ENCODE results near the gene SEMA6A. TPM values are rescaled to one million over a fixed set of nuclear protein-coding genes. Genes with fewer than 3 reads are reported as not detected.
"Not testable (repeated sequence)": the region's sequence is repeated elsewhere in the genome, so short reads cannot be mapped to it uniquely, and the experiment has no call there.

SEMA6A gene
- polyA plus RNA-seq, 1 donor (not counting 4 experiments of a cell fraction or from before 2014, with no cell fraction given), result 0.68 TPM

GRCh38 chr5:116546033-116546742, 28.4 kb downstream of the SEMA6A start:
- Histone ChIP-seq H3K4me3 (ENCODE audit: control insufficient read depth in 2 of 3, extremely low read depth in 1 of 3, insufficient read depth in 2 of 3, low read depth in 1 of 3, low read length in 3 of 3) (no peak overlapping the region), H3K9me3 (ENCODE audit: control insufficient read depth, low read depth, low read length) (peaks cover 9% of the 10 kb centered on the region), H3K4me2 (ENCODE audit: control insufficient read depth, extremely low read depth, insufficient read depth, low read depth, low read length) (no peak overlapping the region), H3K9me1 (ENCODE audit: control insufficient read depth, extremely low read depth, insufficient read depth, low read length) (no peaks in the 10 kb centered on the region), H3K27ac (ENCODE audit: control insufficient read depth, insufficient read depth, low read length) (no peak overlapping the region), H2AFZ (ENCODE audit: control insufficient read depth, low read length) (no peak overlapping the region), H3K27me3 (ENCODE audit: control insufficient read depth, extremely low read depth, insufficient read depth, low read length) (no peaks in the 10 kb centered on the region), H3K4me1 (ENCODE audit: control insufficient read depth, extremely low read depth, insufficient read depth, low read length) (peaks cover 8% of the 10 kb centered on the region), H3K79me2 (ENCODE audit: control insufficient read depth, insufficient read depth, low read length) (no peaks in the 10 kb centered on the region), H4K20me1 (ENCODE audit: control insufficient read depth, extremely low read depth, insufficient read depth, low read length) (no peaks in the 10 kb centered on the region), H3K9ac (ENCODE audit: control insufficient read depth, extremely low read depth, insufficient read depth, low read length) (no peak overlapping the region), H3K36me3 (ENCODE audit: control insufficient read depth in 2 of 2, extremely low read depth in 1 of 2, insufficient read depth in 2 of 2, low read length in 2 of 2) (no peaks in the 10 kb centered on the region)
- DNase-seq (ENCODE audit: low read depth, low spot score) (no peak), FAIRE-seq (no peak)
- dilution Hi-C loops (cut with MboI; ENCODE audit: extremely low pct_ligation_motif_present, low sequenced_read_pairs), result no loop called here
- TF ChIP-seq CTCF (optimal IDR thresholded peaks at IDR 0.05 in 1 of 3, IDR thresholded peaks at IDR 0.05 in 1 of 3, conservative IDR thresholded peaks at IDR 0.05 in 1 of 3; ENCODE audit: extremely low read depth in 1 of 3, insufficient read depth in 2 of 3, low read length in 3 of 3) (no peak), EZH2 (IDR thresholded peaks at IDR 0.05; ENCODE audit: low read length) (no peak)

- H3K27ac ChIP-seq (ENCODE audit: control insufficient read depth, insufficient read depth, low read length); H3K79me2 ChIP-seq (ENCODE audit: control insufficient read depth, insufficient read depth, low read length); H3K4me1 ChIP-seq (ENCODE audit: control insufficient read depth, extremely low read depth, insufficient read depth, low read length); H3K36me3 ChIP-seq (ENCODE audit: control insufficient read depth in 2 of 2, extremely low read depth in 1 of 2, insufficient read depth in 2 of 2, low read length in 2 of 2); H3K4me2 ChIP-seq (ENCODE audit: control insufficient read depth, extremely low read depth, insufficient read depth, low read depth, low read length); H3K9me1 ChIP-seq (ENCODE audit: control insufficient read depth, extremely low read depth, insufficient read depth, low read length); H3K4me3 ChIP-seq (ENCODE audit: control insufficient read depth in 2 of 3, extremely low read depth in 1 of 3, insufficient read depth in 2 of 3, low read depth in 1 of 3, low read length in 3 of 3); H3K27me3 ChIP-seq (ENCODE audit: control insufficient read depth, extremely low read depth, insufficient read depth, low read length); H4K20me1 ChIP-seq (ENCODE audit: control insufficient read depth, extremely low read depth, insufficient read depth, low read length); DNase-seq (ENCODE audit: low read depth, low spot score); FAIRE-seq; H3K9ac ChIP-seq (ENCODE audit: control insufficient read depth, extremely low read depth, insufficient read depth, low read length); H3K9me3 ChIP-seq (ENCODE audit: control insufficient read depth, low read depth, low read length); H2AFZ ChIP-seq (ENCODE audit: control insufficient read depth, low read length); dilution Hi-C loops (cut with MboI; ENCODE audit: extremely low pct_ligation_motif_present, low sequenced_read_pairs): not testable (repeated sequence)
Measured at GRCh38 chr5:116545465-116545864, 29.2 kb downstream of the SEMA6A start.
